ENCODE data around the gene PTPRM. TPM values are rescaled to one million over a fixed set of nuclear protein-coding genes. Genes with fewer than 3 reads are reported as not detected.
A peak's percentile ranks its signal among the peaks of the same experiment; 100 is the strongest.
"Not testable (repeated sequence)": the region's sequence is repeated elsewhere in the genome, so short reads cannot be mapped to it uniquely, and the experiment has no call there.

PTPRM gene
- total RNA-seq, 1 donor from 2014 or later: 13.9 TPM

DNA sequence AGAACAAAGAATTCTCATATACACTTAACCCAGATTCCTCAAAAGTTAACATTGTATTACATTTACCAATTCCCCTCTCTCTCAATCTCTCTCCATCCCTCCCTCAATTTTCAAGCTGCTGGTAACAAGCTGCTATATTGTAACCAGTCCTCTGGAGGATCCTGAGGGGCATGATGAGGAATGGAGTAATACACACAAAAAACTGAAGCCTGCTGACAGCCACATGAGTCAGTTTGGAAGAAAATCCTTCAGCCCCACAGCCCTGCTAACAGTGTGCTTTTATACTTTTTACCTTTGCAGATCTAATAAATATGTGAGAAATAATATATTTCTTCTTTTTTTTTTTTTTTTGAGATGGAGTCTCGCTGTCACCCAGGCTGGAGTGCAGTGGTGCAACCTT, 876.4 kb downstream of the PTPRM start:
- H3K27ac ChIP-seq: no peak overlapping the region
- no peak overlapping the region for H3K27ac Mint-ChIP-seq
- H3K4me2 ChIP-seq: no peak overlapping the region
- DNase-seq (ENCODE audit: low spot score): no peak
- no peaks in the 10 kb centered on the region for H3K79me2 ChIP-seq (ENCODE audit: low read depth)
- no peaks in the 10 kb centered on the region for H4K20me1 ChIP-seq (ENCODE audit: low read depth)
- no peaks in the 10 kb centered on the region for H3F3A ChIP-seq (ENCODE audit: low read depth)
- no peaks in the 10 kb centered on the region for H3K27me3 ChIP-seq
- no peaks in the 10 kb centered on the region for H3K4me1 ChIP-seq
- TF ChIP-seq EZH2phosphoT487 (IDR thresholded peaks at IDR 0.05) (no peak), EZH2 (IDR thresholded peaks at IDR 0.05) (no peak)
- TF ChIP-seq, protein P1, sequence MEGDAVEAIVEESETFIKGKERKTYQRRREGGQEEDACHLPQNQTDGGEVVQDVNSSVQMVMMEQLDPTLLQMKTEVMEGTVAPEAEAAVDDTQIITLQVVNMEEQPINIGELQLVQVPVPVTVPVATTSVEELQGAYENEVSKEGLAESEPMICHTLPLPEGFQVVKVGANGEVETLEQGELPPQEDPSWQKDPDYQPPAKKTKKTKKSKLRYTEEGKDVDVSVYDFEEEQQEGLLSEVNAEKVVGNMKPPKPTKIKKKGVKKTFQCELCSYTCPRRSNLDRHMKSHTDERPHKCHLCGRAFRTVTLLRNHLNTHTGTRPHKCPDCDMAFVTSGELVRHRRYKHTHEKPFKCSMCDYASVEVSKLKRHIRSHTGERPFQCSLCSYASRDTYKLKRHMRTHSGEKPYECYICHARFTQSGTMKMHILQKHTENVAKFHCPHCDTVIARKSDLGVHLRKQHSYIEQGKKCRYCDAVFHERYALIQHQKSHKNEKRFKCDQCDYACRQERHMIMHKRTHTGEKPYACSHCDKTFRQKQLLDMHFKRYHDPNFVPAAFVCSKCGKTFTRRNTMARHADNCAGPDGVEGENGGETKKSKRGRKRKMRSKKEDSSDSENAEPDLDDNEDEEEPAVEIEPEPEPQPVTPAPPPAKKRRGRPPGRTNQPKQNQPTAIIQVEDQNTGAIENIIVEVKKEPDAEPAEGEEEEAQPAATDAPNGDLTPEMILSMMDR (IDR thresholded peaks at IDR 0.05): no peak
- H3K27me3 Mint-ChIP-seq (ENCODE audit: insufficient read depth, low read depth): peaks cover 8% of the 10 kb centered on the region
- H3K4me3 ChIP-seq: no peak overlapping the region
- H3K9ac ChIP-seq: no peak overlapping the region
- no peak overlapping the region for H3K4me3 Mint-ChIP-seq
- no peaks in the 10 kb centered on the region for H3K9me3 ChIP-seq (ENCODE audit: low read depth)
- no peak overlapping the region for H2AFZ ChIP-seq (replicated peaks)
- peaks cover 15% of the 10 kb centered on the region for H3K9me3 Mint-ChIP-seq
- H3K36me3 ChIP-seq: no peaks in the 10 kb centered on the region
- no peaks in the 10 kb centered on the region for H3K4me1 Mint-ChIP-seq
- no peaks in the 10 kb centered on the region for H3K36me3 Mint-ChIP-seq

DNA sequence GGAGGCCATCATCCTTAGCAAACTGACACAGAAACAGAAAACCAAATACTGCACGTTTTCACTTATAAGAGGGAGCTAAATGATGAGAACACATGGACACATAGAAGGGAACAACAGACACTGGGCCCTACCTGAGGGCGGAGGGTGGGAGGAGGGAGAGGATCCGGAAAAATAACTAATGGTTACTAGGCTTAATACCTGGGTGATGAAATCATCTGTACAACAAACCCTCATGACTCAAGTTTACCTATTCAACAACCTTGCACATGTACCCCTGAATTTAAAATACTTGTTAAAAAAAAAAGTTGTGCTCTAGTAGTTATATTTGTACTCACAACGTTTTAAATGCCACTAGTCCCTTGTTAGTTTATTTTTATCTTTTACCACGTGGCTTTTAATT, 879.8 kb downstream of the PTPRM start:
- DNase-seq (ENCODE audit: low spot score); H3K9me3 ChIP-seq (ENCODE audit: low read depth); H3K4me1 Mint-ChIP-seq; H3K27me3 Mint-ChIP-seq (ENCODE audit: insufficient read depth, low read depth); H3K4me3 Mint-ChIP-seq; H3F3A ChIP-seq (ENCODE audit: low read depth); H3K4me1 ChIP-seq; H3K9me3 Mint-ChIP-seq; H3K27ac Mint-ChIP-seq; H3K36me3 Mint-ChIP-seq; H3K4me3 ChIP-seq; H3K27ac ChIP-seq; H3K36me3 ChIP-seq; H3K4me2 ChIP-seq; H4K20me1 ChIP-seq (ENCODE audit: low read depth); H3K9ac ChIP-seq; H3K79me2 ChIP-seq (ENCODE audit: low read depth); H2AFZ ChIP-seq (replicated peaks); H3K27me3 ChIP-seq: not testable (repeated sequence)

DNA sequence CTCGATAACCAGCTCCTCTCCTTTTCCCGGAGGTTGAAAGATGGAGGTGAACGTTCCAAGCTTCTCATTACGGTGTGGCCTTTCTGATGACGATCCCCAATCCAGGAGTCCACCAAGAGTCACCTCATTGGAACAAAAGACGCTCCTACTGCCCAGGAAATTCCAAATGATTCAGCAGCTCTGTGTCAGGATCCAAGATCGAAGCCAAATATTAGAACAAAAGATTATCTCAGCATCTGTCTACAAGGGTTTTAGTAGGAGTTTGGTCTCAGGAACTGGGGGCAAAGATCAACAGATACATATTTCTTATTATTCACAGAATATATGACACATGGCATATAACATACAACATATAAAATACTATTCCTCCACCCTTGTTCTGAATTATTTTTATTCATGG, 881.0 kb downstream of the PTPRM start:
- peaks cover 2% of the 10 kb centered on the region for H3K4me1 Mint-ChIP-seq
- H2AFZ ChIP-seq (replicated peaks): no peak overlapping the region
- no peaks in the 10 kb centered on the region for H3K4me1 ChIP-seq
- TF ChIP-seq EZH2phosphoT487 (IDR thresholded peaks at IDR 0.05) (no peak), EZH2 (IDR thresholded peaks at IDR 0.05) (no peak)
- TF ChIP-seq, protein P1 (IDR thresholded peaks at IDR 0.05): no peak
- no peaks in the 10 kb centered on the region for H3K36me3 Mint-ChIP-seq
- peaks cover 3% of the 10 kb centered on the region for H3K9me3 Mint-ChIP-seq
- no peaks in the 10 kb centered on the region for H4K20me1 ChIP-seq (ENCODE audit: low read depth)
- no peaks in the 10 kb centered on the region for H3K9me3 ChIP-seq (ENCODE audit: low read depth)
- H3K79me2 ChIP-seq (ENCODE audit: low read depth): no peaks in the 10 kb centered on the region
- no peak overlapping the region for H3K27ac ChIP-seq
- H3F3A ChIP-seq (ENCODE audit: low read depth): no peaks in the 10 kb centered on the region
- H3K4me3 Mint-ChIP-seq: no peak overlapping the region
- H3K36me3 ChIP-seq: no peaks in the 10 kb centered on the region
- no peak overlapping the region for H3K9ac ChIP-seq
- no peak for DNase-seq (ENCODE audit: low spot score)
- H3K27me3 ChIP-seq: no peaks in the 10 kb centered on the region
- H3K4me2 ChIP-seq: no peak overlapping the region
- no peaks in the 10 kb centered on the region for H3K27me3 Mint-ChIP-seq (ENCODE audit: insufficient read depth, low read depth)
- H3K27ac Mint-ChIP-seq: no peak overlapping the region
- H3K4me3 ChIP-seq: no peak overlapping the region

DNA sequence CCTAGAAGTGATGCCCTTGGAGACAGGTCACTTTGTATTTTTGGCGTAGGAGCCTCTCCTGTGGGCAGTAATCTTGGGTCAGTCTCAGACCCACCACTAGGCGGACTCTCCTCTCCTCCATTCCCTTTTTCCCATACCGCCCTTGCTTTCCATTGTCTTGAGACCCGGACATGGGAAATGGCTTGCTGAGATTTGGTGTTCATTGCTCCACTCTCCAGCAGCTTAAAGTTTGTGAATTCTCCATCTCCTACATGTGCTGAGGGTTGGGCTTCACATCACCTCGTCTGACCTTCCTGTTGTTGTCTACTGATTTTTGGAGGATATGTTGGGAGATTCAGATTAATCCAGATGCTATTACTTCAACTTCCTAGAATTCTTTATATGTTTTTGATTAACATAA, 882.9 kb downstream of the PTPRM start:
- no peaks in the 10 kb centered on the region for H3K79me2 ChIP-seq (ENCODE audit: low read depth)
- no peaks in the 10 kb centered on the region for H3F3A ChIP-seq (ENCODE audit: low read depth)
- Mint-ChIP-seq H3K36me3 (no peaks in the 10 kb centered on the region), H3K4me3 (no peak overlapping the region), H3K27ac (no peak overlapping the region), H3K9me3 (peaks cover 3% of the 10 kb centered on the region), H3K27me3 (ENCODE audit: insufficient read depth, low read depth) (no peaks in the 10 kb centered on the region), H3K4me1 (peaks cover 2% of the 10 kb centered on the region)
- H3K36me3 ChIP-seq: no peaks in the 10 kb centered on the region
- no peaks in the 10 kb centered on the region for H3K4me1 ChIP-seq
- peak; percentile 50 for DNase-seq (ENCODE audit: low spot score)
- no peak overlapping the region for H3K4me3 ChIP-seq
- no peaks in the 10 kb centered on the region for H3K9me3 ChIP-seq (ENCODE audit: low read depth)
- H4K20me1 ChIP-seq (ENCODE audit: low read depth): no peaks in the 10 kb centered on the region
- TF ChIP-seq, protein P1 (IDR thresholded peaks at IDR 0.05): peak; percentile 67
- no peak for TF ChIP-seq EZH2 (IDR thresholded peaks at IDR 0.05)
- H3K27me3 ChIP-seq: no peaks in the 10 kb centered on the region
- no peak overlapping the region for H3K27ac ChIP-seq
- peak overlapping the region; percentile 52 for H2AFZ ChIP-seq (replicated peaks)
- no peak overlapping the region for H3K4me2 ChIP-seq
- H3K9ac ChIP-seq: no peak overlapping the region

Measured in neural progenitor cell (in vitro differentiated cells).